ENCODE data around the gene INTS3.

- TF ChIP-seq EZH2 (IDR thresholded peaks at IDR 0.05; ENCODE audit: low read length, missing control alignments): no peak
- TF ChIP-seq CTCF (conservative IDR thresholded peaks at IDR 0.05 in 1 of 2, IDR thresholded peaks at IDR 0.05 in 1 of 2; ENCODE audit: low read depth in 1 of 2, low read length in 2 of 2): no peak
Observed at GRCh38 chr1:153818876-153819275, 91.0 kb downstream of the INTS3 start.
